H1 (cell line): Measurements from ENCODE around the gene LIAS. TPM values are rescaled to one million over a fixed set of nuclear protein-coding genes. Genes with fewer than 3 reads are reported as not detected.

ENCODE experiments used
- CHD7 ChIP-seq: fragments of 300-600 bp; sonication (generic); IDR thresholded peaks from 2 replicates; pipeline ENCODE4 v1.7.1; 2012; ENCODE audit warnings: low read length, moderate library complexity, mild to moderate bottlenecking, inconsistent platforms; ENCODE audit not compliant: insufficient replicate concordance
- GABPA ChIP-seq: IDR thresholded peaks from 2 replicates; pipeline ENCODE4 v1.6.1; 2011; ENCODE audit warnings: mild to moderate bottlenecking, low read length, moderate library complexity, borderline replicate concordance; ENCODE audit not compliant: insufficient read depth
- KDM5A ChIP-seq: fragments of 200-600 bp; IDR thresholded peaks from 2 replicates; pipeline ENCODE4 v1.7.1; 2012; ENCODE audit warnings: mild to moderate bottlenecking, low read length, inconsistent platforms, mixed read lengths
- MAX ChIP-seq: IDR thresholded peaks from 2 replicates; pipeline ENCODE4 v1.6.1; 2012; ENCODE audit warnings: inconsistent platforms
- NANOG ChIP-seq: IDR thresholded peaks from 2 replicates; pipeline ENCODE4 v1.6.1; 2011; ENCODE audit warnings: low read length, low read depth, mild to moderate bottlenecking, inconsistent platforms; ENCODE audit not compliant: insufficient read depth, poor library complexity, severe bottlenecking
- POLR2AphosphoS5 ChIP-seq: IDR thresholded peaks from 2 replicates; pipeline ENCODE4 v1.6.1; 2011; ENCODE audit warnings: low read depth, low read length
- SIN3A ChIP-seq, 2 experiments: IDR thresholded peaks in 1 of 2; conservative IDR thresholded peaks in 1 of 2; 2 replicates each; pipeline ENCODE4 v1.6.1; 2011 to 2012; ENCODE audit warnings: low read length in 2 of 2, improper control_type of control experiment in 1 of 2, low read depth in 1 of 2, mild to moderate bottlenecking in 1 of 2
- SP1 ChIP-seq: IDR thresholded peaks from 2 replicates; pipeline ENCODE4 v1.6.1; 2011; ENCODE audit warnings: low read depth, low read length
- SRF ChIP-seq: IDR thresholded peaks from 2 replicates; pipeline ENCODE4 v1.6.1; 2011; ENCODE audit warnings: mild to moderate bottlenecking, low read depth, low read length, moderate library complexity
- SUZ12 ChIP-seq: fragments of 200-600 bp; sonication (generic); IDR thresholded peaks from 2 replicates; pipeline ENCODE4 v1.6.1; 2012; ENCODE audit warnings: mild to moderate bottlenecking, inconsistent platforms, low read length, moderate library complexity, mixed read lengths
- TAF1 ChIP-seq: IDR thresholded peaks from 2 replicates; pipeline ENCODE4 v1.6.1; 2011; ENCODE audit warnings: mild to moderate bottlenecking, low read depth, low read length
- TAF7 ChIP-seq: optimal IDR thresholded peaks from 2 replicates; pipeline ENCODE3; 2011; ENCODE audit warnings: low read depth, mild to moderate bottlenecking, inconsistent platforms, low read length, moderate library complexity, borderline replicate concordance
- polyA plus RNA-seq, 7 experiments: library from polyadenylated mRNA; depleted of rRNA in 3 of 7; stranded (reverse) in 5 of 7; unstranded in 2 of 7; fragments of >200 nt in 5 of 7; fragments of 200-250 nt in 2 of 7; gene quantifications; 1 replicate in 5 of 7; 2 replicates in 1 of 7; 4 replicates in 1 of 7; pipeline versions ENCODE4 v1.2.1 to v1.2.3, GENCODE V29; 2011 to 2013; ENCODE audit warnings: missing spikeins in 2 of 7, mixed read lengths in 2 of 7
- total RNA-seq: library from RNA; stranded (reverse); fragmentation: NEBNext Ultra II Directional; extraction: Animal tissue kit (Norgen Biotek cat#: 25700); gene quantifications from 2 replicates; pipeline ENCODE4 v1.2.1, GENCODE V29; 2021

The LIAS gene
- total and polyA plus RNA-seq, 2 of the 8 experiments (the other 6 are each of a cell fraction or from before 2014, with no cell fraction given): 10.5 to 24.9 TPM

- TF ChIP-seq CHD7 (no peak), TAF1 (no peak), KDM5A (no peak), GABPA (no peak), SUZ12 (no peak), MAX (no peak), NANOG (no peak), POLR2AphosphoS5 (no peak), SRF (no peak), TAF7 (no peak), SIN3A (conservative IDR thresholded peaks at IDR 0.05 in 1 of 2, IDR thresholded peaks at IDR 0.05 in 1 of 2; ENCODE audit: low read depth in 1 of 2, low read length in 2 of 2) (no peak), SP1 (no peak)
Measured at GRCh38 chr4:39472396-39472795, 13.5 kb downstream of the LIAS start (continued).
